Mesodermal cell (in vitro differentiated cells): ENCODE results near the gene NKX6-2.
"Not testable (repeated sequence)": the region's sequence is repeated elsewhere in the genome, so short reads cannot be mapped to it uniquely, and the experiment has no call there.

Experiments used
- H3K27ac ChIP-seq: 2 replicates; pipeline ENCODE4 v1.7.0; 2013; ENCODE audit warnings: mild to moderate bottlenecking, low read depth, low read length, moderate library complexity; ENCODE audit not compliant: severe bottlenecking
- H3K36me3 ChIP-seq: 2 replicates; pipeline ENCODE4 v1.7.1; 2013; ENCODE audit warnings: mild to moderate bottlenecking, low read length, moderate library complexity; ENCODE audit not compliant: control insufficient read depth, insufficient read depth
- H3K4me1 ChIP-seq: one replicate; pipeline ENCODE4 v1.7.1; 2013; ENCODE audit warnings: mild to moderate bottlenecking, low read length; ENCODE audit not compliant: insufficient read depth, control insufficient read depth, poor library complexity, severe bottlenecking
- H3K4me3 ChIP-seq: 2 replicates; pipeline ENCODE4 v1.7.0; 2013; ENCODE audit warnings: low read length, control low read depth, mild to moderate bottlenecking; ENCODE audit not compliant: insufficient read depth, poor library complexity, severe bottlenecking; ENCODE audit errors: extremely low read depth
- H3K9me3 ChIP-seq: 2 replicates; pipeline ENCODE4 v1.7.1; 2013; ENCODE audit warnings: mild to moderate bottlenecking, low read length, moderate library complexity; ENCODE audit not compliant: control insufficient read depth
- WGBS, 2 experiments: methylation state at CpG; one replicate each; pipeline ENCODE4 v1.1.5; 2013; ENCODE audit warnings: missing lambda C conversion rate in 2 of 2; ENCODE audit not compliant: insufficient coverage in 2 of 2; 5-methylcytosine and 5-hydroxymethylcytosine counted together

NKX6-2 gene

GRCh38 chr10:132743925-132744490 lies 41.9 kb downstream of the NKX6-2 start:
- no peaks in the 10 kb centered on the region for H3K9me3 ChIP-seq
- H3K27ac ChIP-seq, result peak overlapping the region; percentile 58
- no peak overlapping the region for H3K4me3 ChIP-seq
- H3K4me1 ChIP-seq, result peaks cover 36% of the 10 kb centered on the region
- peaks cover 4% of the 10 kb centered on the region for H3K36me3 ChIP-seq
- WGBS, 2 experiments, result 86 to 90% methylated on average over 12 to 16 of the region's 18 CpGs

GRCh38 chr10:132743196-132743924 lies 42.6 kb downstream of the NKX6-2 start:
- H3K36me3 ChIP-seq, H3K4me3 ChIP-seq, H3K9me3 ChIP-seq: not testable (repeated sequence)
- 83 to 86% methylated on average over 21 to 23 of the region's 30 CpGs for WGBS, 2 experiments
- Histone ChIP-seq H3K27ac (peak overlapping the region; percentile 58), H3K4me1 (peaks cover 36% of the 10 kb centered on the region)

GRCh38 chr10:132742837-132743194 lies 43.1 kb downstream of the NKX6-2 start:
- Histone ChIP-seq H3K9me3 (no peaks in the 10 kb centered on the region), H3K36me3 (peaks cover 4% of the 10 kb centered on the region), H3K4me3 (no peak overlapping the region), H3K4me1 (peaks cover 36% of the 10 kb centered on the region), H3K27ac (no peak overlapping the region)
- 51 to 79% methylated on average over 11 of the region's 12 CpGs for WGBS, 2 experiments

GRCh38 chr10:132742167-132742836 lies 43.6 kb downstream of the NKX6-2 start:
- WGBS, 2 experiments, result 82 to 86% methylated on average over 26 to 27 of the region's 27 CpGs
- Histone ChIP-seq H3K9me3 (no peaks in the 10 kb centered on the region), H3K27ac (no peak overlapping the region), H3K36me3 (peaks cover 4% of the 10 kb centered on the region), H3K4me3 (no peak overlapping the region), H3K4me1 (peaks cover 36% of the 10 kb centered on the region)

- H3K36me3 ChIP-seq, result peaks cover 4% of the 10 kb centered on the region
- no peaks in the 10 kb centered on the region for H3K9me3 ChIP-seq
- 90 to 100% methylated on average over 1 to 2 of the region's 6 CpGs for WGBS, 2 experiments
- no peak overlapping the region for H3K4me3 ChIP-seq
- no peak overlapping the region for H3K27ac ChIP-seq
- peaks cover 26% of the 10 kb centered on the region for H3K4me1 ChIP-seq
These were observed 45.4 kb downstream of the NKX6-2 start for GRCh38 chr10:132740588-132740987.

- 97% methylated on average over 11 to 12 of the region's 14 CpGs for WGBS, 2 experiments
- no peaks in the 10 kb centered on the region for H3K9me3 ChIP-seq
- peaks cover 4% of the 10 kb centered on the region for H3K36me3 ChIP-seq
- peaks cover 19% of the 10 kb centered on the region for H3K4me1 ChIP-seq
- H3K4me3 ChIP-seq, result no peak overlapping the region
- no peak overlapping the region for H3K27ac ChIP-seq
These were observed 46.7 kb downstream of the NKX6-2 start for GRCh38 chr10:132739225-132739613.

- Histone ChIP-seq H3K36me3 (peaks cover 4% of the 10 kb centered on the region), H3K4me3 (no peak overlapping the region), H3K9me3 (no peaks in the 10 kb centered on the region), H3K27ac (no peak overlapping the region), H3K4me1 (peaks cover 13% of the 10 kb centered on the region)
- 93 to 95% methylated on average over 19 to 22 of the region's 25 CpGs for WGBS, 2 experiments
These were observed 47.3 kb downstream of the NKX6-2 start for GRCh38 chr10:132738454-132739224.

- peaks cover 4% of the 10 kb centered on the region for H3K36me3 ChIP-seq
- 87 to 96% methylated on average over 9 to 11 of the region's 16 CpGs for WGBS, 2 experiments
- no peaks in the 10 kb centered on the region for H3K9me3 ChIP-seq
- H3K4me3 ChIP-seq, result no peak overlapping the region
- no peak overlapping the region for H3K27ac ChIP-seq
- peaks cover 5% of the 10 kb centered on the region for H3K4me1 ChIP-seq
These were observed 48.4 kb downstream of the NKX6-2 start for GRCh38 chr10:132737390-132738048.

- 94 to 96% methylated on average over 24 of the region's 24 CpGs for WGBS, 2 experiments
- H3K36me3 ChIP-seq, result no peaks in the 10 kb centered on the region
- H3K9me3 ChIP-seq, result no peaks in the 10 kb centered on the region
- no peak overlapping the region for H3K27ac ChIP-seq
- H3K4me1 ChIP-seq, result no peaks in the 10 kb centered on the region
- no peak overlapping the region for H3K4me3 ChIP-seq
These were observed 50.0 kb downstream of the NKX6-2 start for GRCh38 chr10:132735923-132736391.

- Histone ChIP-seq H3K36me3 (no peaks in the 10 kb centered on the region), H3K4me1 (no peaks in the 10 kb centered on the region), H3K9me3 (no peaks in the 10 kb centered on the region), H3K27ac (no peak overlapping the region), H3K4me3 (no peak overlapping the region)
- 91 to 94% methylated on average over 16 to 17 of the region's 19 CpGs for WGBS, 2 experiments
These were observed 50.6 kb downstream of the NKX6-2 start for GRCh38 chr10:132735341-132735775.
